Measurements from ENCODE around the gene RASAL1. TPM values are rescaled to one million over a fixed set of nuclear protein-coding genes. Genes with fewer than 3 reads are reported as not detected.

Gene RASAL1
- total RNA-seq, 1 donor from 2014 or later = not detected

DNA sequence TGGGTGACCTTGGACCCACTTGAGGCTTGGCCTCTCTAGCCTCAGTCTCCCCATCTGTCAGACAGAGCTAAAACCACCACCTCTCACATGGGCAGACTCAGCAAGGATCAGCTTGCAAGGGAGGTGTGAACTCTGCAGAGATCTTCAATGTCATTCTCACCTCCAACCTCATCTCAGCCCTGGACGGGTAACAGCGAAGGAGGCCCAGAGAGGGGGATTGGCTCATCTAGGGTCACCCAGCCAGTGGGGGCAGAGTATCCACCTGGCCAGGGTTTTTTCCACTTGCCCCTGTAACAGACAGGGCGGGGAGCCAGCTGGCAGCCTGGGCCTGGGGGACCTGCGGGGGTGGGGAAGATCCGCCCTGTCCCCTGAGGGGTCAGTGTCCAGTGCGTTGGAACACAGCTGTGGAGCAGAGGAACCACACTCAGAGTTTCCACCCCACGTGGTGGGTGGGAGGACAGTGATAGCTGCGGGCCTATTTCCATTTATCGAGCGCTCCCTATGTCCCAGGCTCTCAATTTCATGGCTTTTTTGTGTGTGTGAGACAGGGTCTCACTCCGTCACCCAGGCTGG, 51.6 kb downstream of the RASAL1 start:
- TF ChIP-seq, protein P1, sequence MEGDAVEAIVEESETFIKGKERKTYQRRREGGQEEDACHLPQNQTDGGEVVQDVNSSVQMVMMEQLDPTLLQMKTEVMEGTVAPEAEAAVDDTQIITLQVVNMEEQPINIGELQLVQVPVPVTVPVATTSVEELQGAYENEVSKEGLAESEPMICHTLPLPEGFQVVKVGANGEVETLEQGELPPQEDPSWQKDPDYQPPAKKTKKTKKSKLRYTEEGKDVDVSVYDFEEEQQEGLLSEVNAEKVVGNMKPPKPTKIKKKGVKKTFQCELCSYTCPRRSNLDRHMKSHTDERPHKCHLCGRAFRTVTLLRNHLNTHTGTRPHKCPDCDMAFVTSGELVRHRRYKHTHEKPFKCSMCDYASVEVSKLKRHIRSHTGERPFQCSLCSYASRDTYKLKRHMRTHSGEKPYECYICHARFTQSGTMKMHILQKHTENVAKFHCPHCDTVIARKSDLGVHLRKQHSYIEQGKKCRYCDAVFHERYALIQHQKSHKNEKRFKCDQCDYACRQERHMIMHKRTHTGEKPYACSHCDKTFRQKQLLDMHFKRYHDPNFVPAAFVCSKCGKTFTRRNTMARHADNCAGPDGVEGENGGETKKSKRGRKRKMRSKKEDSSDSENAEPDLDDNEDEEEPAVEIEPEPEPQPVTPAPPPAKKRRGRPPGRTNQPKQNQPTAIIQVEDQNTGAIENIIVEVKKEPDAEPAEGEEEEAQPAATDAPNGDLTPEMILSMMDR (IDR thresholded peaks at IDR 0.05; ENCODE audit: partially characterized antibody, unreplicated experiment) = no peak
- Mint-ChIP-seq H3K4me3 (ENCODE audit: unreplicated experiment) (no peak overlapping the region), H3K27ac (ENCODE audit: unreplicated experiment) (no peak overlapping the region), H3K9me3 (ENCODE audit: unreplicated experiment) (peaks cover 3% of the 10 kb centered on the region), H3K27me3 (ENCODE audit: unreplicated experiment) (peaks cover 12% of the 10 kb centered on the region), H3K36me3 (ENCODE audit: unreplicated experiment) (no peaks in the 10 kb centered on the region), H3K4me1 (ENCODE audit: low read depth, unreplicated experiment) (peaks cover 12% of the 10 kb centered on the region)
- no peak for DNase-seq

DNA sequence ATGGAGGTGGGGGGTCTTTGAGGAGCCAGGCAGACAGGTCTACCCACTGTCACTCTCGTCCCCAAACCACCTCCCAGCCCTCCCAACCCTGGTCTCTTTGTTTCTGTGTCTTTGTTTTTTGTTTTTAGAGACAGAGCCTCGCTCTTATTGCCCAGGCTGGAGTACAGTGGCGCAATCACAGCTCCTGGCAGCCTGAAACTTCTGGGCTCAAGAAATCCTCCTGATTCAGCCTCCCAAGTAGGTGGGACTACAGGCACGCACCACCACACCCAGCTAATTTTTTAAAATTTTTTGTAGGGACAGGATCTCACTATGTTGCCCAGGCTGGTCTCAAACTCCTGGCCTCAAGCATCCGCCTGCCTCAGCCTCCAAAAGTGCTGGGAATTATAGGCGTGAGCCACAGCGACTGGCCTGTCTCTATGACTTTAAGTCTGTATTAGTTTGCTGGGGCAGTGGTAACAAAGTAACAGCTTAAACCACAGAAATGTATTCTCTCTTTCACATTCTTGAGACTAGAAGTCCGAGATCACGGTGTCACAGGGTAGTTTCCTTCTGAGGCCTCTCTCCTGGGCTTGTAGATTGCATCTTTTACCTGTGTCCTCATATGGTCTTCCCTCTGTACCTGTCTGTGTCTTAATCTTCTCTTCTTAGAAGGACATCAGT, 52.9 kb downstream of the RASAL1 start:
- no peak for DNase-seq
- Mint-ChIP-seq H3K4me1 (ENCODE audit: low read depth, unreplicated experiment) (peaks cover 12% of the 10 kb centered on the region), H3K27ac (ENCODE audit: unreplicated experiment) (no peak overlapping the region), H3K9me3 (ENCODE audit: unreplicated experiment) (peaks cover 3% of the 10 kb centered on the region), H3K4me3 (ENCODE audit: unreplicated experiment) (peak overlapping the region; percentile 6), H3K27me3 (ENCODE audit: unreplicated experiment) (peaks cover 18% of the 10 kb centered on the region), H3K36me3 (ENCODE audit: unreplicated experiment) (no peaks in the 10 kb centered on the region)
- TF ChIP-seq, protein P1 (IDR thresholded peaks at IDR 0.05; ENCODE audit: partially characterized antibody, unreplicated experiment) = no peak

DNA sequence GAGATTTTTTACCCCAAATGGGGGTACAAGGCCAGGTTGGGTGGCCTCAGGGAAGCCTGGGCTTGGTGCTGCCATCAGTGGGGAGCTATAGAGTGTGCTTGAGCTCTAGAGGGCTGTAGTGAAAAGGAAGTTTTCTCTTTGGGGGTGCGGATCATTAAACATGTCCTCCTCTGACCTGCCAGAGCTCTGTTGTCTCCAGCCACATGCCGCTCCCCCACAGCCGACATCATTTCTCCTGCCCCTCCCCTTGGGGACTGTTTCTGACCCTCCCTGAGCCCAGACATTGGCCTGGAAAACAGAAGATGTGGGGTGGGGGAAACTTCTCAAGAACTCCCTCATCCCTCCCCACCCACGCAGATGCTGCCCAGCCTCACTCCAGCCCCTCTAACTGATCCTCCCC, 53.7 kb downstream of the RASAL1 start:
- no peaks in the 10 kb centered on the region for H3K36me3 Mint-ChIP-seq (ENCODE audit: unreplicated experiment)

DNA sequence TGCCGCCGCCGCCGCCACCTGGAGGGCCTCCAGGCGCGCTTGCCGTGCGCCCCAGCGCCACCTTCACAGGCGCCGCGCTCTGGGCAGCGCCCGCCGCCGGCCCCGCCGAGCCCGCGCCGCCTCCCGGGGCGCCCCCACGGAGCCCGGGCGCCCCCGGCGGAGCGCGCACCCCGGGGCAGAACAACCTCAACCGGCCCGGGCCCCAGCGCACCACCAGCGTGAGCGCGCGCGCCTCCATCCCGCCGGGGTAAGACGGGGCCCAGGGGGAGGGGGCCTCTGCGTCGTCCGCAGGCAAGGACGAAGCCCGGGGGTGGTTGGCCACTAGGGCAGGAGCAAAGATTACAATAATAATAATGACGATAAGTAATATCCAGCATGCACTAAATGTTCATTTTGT, 57.7 kb downstream of the RASAL1 start:
- TF ChIP-seq, protein P1 (IDR thresholded peaks at IDR 0.05; ENCODE audit: partially characterized antibody, unreplicated experiment) = no peak
- peaks cover 35% of the 10 kb centered on the region for H3K27me3 Mint-ChIP-seq (ENCODE audit: unreplicated experiment)
- DNase-seq = no peak
- H3K4me3 Mint-ChIP-seq (ENCODE audit: unreplicated experiment) = no peak overlapping the region
- H3K27ac Mint-ChIP-seq (ENCODE audit: unreplicated experiment) = no peak overlapping the region
- H3K9me3 Mint-ChIP-seq (ENCODE audit: unreplicated experiment) = peaks cover 5% of the 10 kb centered on the region
- no peaks in the 10 kb centered on the region for H3K36me3 Mint-ChIP-seq (ENCODE audit: unreplicated experiment)
- H3K4me1 Mint-ChIP-seq (ENCODE audit: low read depth, unreplicated experiment) = peaks cover 9% of the 10 kb centered on the region

More for the DNA sequence above, 53.7 kb downstream of the RASAL1 start:
- Mint-ChIP-seq H3K27me3 (ENCODE audit: unreplicated experiment) (peaks cover 18% of the 10 kb centered on the region), H3K4me1 (ENCODE audit: low read depth, unreplicated experiment) (peaks cover 12% of the 10 kb centered on the region), H3K27ac (ENCODE audit: unreplicated experiment) (no peak overlapping the region), H3K4me3 (ENCODE audit: unreplicated experiment) (no peak overlapping the region), H3K9me3 (ENCODE audit: unreplicated experiment) (peaks cover 3% of the 10 kb centered on the region)
- no peak for DNase-seq
- TF ChIP-seq, protein P1 (IDR thresholded peaks at IDR 0.05; ENCODE audit: partially characterized antibody, unreplicated experiment) = no peak
